Stimulated activated memory B cell treated with anti-CD40 and anti-IgM and Interleukin-4, amounts not matched to agents 10 μg/mL and 1 μg/mL and 100 μg/mL, for 72 hours (primary cell): ENCODE measurements around the gene COMMD2.

Experiments used
- ATAC-seq: fragments of 150-1000 bp; cut with Tn5 transposase; 2 replicates; pipeline ENCODE4 v1.10.0; 2021
- H3K27ac Mint-ChIP-seq: one replicate; pipeline ENCODE4 v1.8.0; 2022; ENCODE audit warnings: mild to moderate bottlenecking, mixed read lengths
- H3K27me3 Mint-ChIP-seq: one replicate; pipeline ENCODE4 v1.8.0; 2022; ENCODE audit warnings: mixed read lengths
- H3K36me3 Mint-ChIP-seq: one replicate; pipeline ENCODE4 v1.8.0; 2022; ENCODE audit warnings: mixed read lengths
- H3K4me1 Mint-ChIP-seq: one replicate; pipeline ENCODE4 v1.8.0; 2022; ENCODE audit warnings: mixed read lengths
- H3K4me3 Mint-ChIP-seq: one replicate; pipeline ENCODE4 v1.8.0; 2022; ENCODE audit warnings: mild to moderate bottlenecking, moderate library complexity, mixed read lengths
- H3K9me3 Mint-ChIP-seq: one replicate; pipeline ENCODE4 v1.8.0; 2022; ENCODE audit warnings: mixed read lengths

COMMD2 gene

DNA sequence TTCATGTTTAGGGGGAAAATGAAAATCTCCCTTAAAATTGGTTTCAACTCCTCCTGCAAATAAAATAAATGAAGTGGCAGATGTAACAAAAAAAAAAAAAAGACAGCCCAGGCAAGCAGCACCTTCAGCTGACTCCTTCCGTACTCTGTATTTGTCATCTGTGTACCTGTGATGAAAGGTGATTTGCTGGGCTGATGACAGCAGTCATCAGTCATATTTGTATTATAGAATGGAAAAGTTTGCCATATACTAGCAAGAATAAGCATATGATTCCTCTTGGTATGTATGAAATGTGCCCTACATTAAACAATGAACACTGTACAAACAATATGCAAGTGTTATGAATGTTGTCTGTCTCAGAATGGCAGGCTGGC, 50.3 kb downstream of the COMMD2 start:
- ATAC-seq = no peak
- H3K36me3 Mint-ChIP-seq = peaks cover 12% of the 10 kb centered on the region
- H3K4me3 Mint-ChIP-seq = peak overlapping the region; percentile 47
- peaks cover 13% of the 10 kb centered on the region for H3K9me3 Mint-ChIP-seq
- H3K27ac Mint-ChIP-seq = peak overlapping the region; percentile 62
- H3K27me3 Mint-ChIP-seq = no peaks in the 10 kb centered on the region
- H3K4me1 Mint-ChIP-seq = no peaks in the 10 kb centered on the region

DNA sequence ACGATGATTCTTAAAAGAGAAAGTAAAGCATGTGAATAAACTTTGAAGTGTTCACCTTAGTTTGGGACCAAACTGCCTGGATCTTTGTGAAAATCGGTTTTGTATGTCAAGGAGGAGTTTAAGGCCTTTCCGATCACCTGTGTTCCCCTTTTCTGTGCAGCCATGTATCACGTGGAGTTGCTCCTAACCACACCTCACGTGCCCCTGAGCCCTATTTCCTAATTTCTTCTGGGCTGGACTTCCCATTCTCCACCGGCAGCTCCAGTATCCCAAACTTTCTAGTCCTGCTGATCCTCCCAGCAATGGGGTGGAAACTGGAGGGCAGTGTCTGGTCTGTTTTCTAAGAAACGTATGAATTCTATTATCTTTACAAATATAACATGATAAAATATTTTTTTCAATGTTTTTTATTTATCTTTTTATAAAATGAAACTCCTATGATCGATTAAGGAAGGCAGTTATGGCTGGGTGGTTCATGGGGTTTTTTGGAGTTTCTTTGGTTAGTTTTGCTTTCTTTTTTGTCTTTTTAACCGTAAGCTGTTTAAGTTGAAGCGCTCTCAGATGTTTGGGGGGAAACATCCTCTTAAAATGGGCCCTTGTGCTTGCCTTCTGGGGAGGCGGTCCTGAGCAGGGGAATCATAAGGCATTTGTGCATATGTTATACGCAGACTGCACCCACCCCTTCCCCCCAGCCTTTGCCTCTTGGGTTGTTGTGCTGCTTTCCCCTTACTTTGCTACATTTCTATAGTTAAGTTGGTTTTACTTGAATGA, 50.9 kb downstream of the COMMD2 start:
- Mint-ChIP-seq H3K36me3 (peaks cover 12% of the 10 kb centered on the region), H3K27ac (peak overlapping the region; percentile 62), H3K4me1 (no peaks in the 10 kb centered on the region), H3K9me3 (peaks cover 18% of the 10 kb centered on the region), H3K4me3 (peak overlapping the region; percentile 47), H3K27me3 (no peaks in the 10 kb centered on the region)
- ATAC-seq = no peak
